Measurements from ENCODE around the gene IFT27. TPM values are rescaled to one million over a fixed set of nuclear protein-coding genes. Genes with fewer than 3 reads are reported as not detected.
A peak's percentile ranks its signal among the peaks of the same experiment; 100 is the strongest.
"Not testable (repeated sequence)": the region's sequence is repeated elsewhere in the genome, so short reads cannot be mapped to it uniquely, and the experiment has no call there.

The IFT27 gene
- total RNA-seq, 1 donor: 12.7 TPM

DNA sequence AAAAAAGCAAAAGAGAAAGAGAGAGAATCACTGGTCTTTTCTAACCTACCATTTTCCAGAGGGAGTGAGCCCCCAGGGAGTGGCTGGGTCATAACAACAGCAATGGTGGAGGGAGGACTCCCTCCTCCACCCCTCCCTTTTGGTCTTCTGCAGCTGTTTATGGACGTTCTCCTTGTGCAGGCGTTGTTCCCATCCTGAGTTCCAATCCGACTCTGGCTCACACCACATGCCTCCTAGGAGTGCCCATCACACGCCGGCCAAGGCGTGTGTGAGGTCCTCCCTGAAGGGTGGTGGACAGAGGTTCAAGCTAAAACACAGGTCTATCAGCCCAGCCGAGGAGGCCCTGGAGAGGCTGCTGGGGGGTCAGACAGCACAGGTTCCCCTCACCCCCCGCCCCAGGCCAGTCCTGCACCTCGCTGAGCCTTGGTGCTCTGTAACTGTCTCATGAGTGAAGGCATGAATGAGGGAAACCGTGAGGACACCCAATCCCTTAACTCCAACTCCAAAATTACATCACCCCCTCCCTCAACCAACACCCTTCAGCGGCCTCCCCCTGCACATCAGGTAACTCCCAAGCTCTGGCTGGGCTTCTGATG lies 29.4 kb downstream of the IFT27 start:
- DNase-seq (ENCODE audit: low read depth in 2 of 3, low spot score in 2 of 3): no peak

GRCh38 chr22:36745301-36745995 lies 30.5 kb downstream of the IFT27 start:
- no peak for DNase-seq (ENCODE audit: low read depth in 2 of 3, low spot score in 2 of 3)

GRCh38 chr22:36744791-36745190 lies 31.1 kb downstream of the IFT27 start:
- DNase-seq (ENCODE audit: low read depth in 2 of 3, low spot score in 2 of 3): no peak

- DNase-seq (ENCODE audit: low read depth in 2 of 3, low spot score in 2 of 3): no peak
These were observed 31.5 kb downstream of the IFT27 start for GRCh38 chr22:36744413-36744765.

DNA sequence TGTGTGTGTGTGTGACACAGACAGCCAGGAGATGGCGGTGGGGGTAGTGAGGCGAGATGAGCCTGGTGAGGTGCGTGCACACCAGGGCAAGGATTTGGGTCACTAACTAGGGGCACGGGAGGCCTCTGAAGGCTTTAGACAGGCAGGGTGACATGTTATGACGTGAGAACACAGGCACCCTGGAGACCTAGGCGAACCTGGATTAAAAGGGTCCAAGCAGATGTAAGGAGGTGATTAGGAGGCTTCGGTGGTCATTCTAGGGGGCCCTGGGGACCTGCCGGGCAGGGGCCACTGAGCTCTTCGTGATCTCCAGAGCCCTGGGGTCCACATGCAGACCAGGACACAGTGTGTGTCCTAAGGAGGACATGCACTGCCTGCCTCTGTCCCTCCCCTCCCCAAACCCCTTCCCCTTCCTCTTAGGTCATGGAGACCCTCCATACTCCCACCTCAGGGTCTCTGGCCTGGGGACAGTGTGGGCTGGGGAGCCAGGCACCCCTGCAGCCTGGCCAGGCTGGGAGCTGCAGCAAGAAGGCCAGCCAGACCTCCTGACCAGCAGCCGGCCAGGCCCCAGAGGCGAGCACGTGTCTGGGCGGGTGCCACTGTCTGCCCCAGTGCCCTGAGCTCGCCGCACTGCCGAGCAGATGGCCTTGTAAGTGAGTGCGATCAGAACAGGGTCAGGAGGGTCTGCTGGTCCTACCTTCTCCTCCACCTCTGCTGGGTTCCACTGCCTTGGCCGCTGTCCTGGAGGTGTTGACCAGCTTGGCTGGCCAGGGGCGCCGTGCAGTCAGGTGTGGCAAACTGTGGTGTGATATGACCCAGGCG lies 32.1 kb downstream of the IFT27 start:
- no peak for DNase-seq (ENCODE audit: low read depth in 2 of 3, low spot score in 2 of 3)

GRCh38 chr22:36743011-36743410 lies 32.9 kb downstream of the IFT27 start:
- DNase-seq (ENCODE audit: low read depth in 2 of 3, low spot score in 2 of 3): no peak

- no peak for DNase-seq (ENCODE audit: low read depth in 2 of 3, low spot score in 2 of 3)
These were observed 34.0 kb downstream of the IFT27 start for GRCh38 chr22:36741968-36742367.

GRCh38 chr22:36741204-36741793 lies 34.6 kb downstream of the IFT27 start:
- no peak for DNase-seq (ENCODE audit: low read depth in 2 of 3, low spot score in 2 of 3)

DNA sequence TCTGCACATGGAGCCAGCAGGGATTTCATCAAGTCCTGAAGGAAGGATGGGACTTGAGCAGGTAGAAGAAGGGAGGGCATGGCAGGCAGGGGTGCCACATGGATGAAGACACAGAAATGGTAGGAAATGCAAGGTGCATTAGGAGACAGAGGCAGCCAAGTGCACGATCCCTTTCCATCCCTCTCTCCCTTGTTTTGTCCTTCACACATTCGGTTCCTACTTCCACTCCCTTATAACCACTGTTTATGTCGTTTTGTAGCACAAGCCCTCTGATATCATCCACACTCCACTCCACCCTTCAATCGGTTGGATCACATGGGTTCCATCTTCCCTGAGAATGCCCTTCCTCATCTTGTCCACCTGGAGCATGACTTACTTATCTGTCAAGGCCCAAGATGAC lies 35.2 kb downstream of the IFT27 start:
- no peak for DNase-seq (ENCODE audit: low read depth in 2 of 3, low spot score in 2 of 3)

- DNase-seq (ENCODE audit: low read depth in 2 of 3, low spot score in 2 of 3): no peak
These were observed 36.7 kb downstream of the IFT27 start for GRCh38 chr22:36739185-36739584.

DNA sequence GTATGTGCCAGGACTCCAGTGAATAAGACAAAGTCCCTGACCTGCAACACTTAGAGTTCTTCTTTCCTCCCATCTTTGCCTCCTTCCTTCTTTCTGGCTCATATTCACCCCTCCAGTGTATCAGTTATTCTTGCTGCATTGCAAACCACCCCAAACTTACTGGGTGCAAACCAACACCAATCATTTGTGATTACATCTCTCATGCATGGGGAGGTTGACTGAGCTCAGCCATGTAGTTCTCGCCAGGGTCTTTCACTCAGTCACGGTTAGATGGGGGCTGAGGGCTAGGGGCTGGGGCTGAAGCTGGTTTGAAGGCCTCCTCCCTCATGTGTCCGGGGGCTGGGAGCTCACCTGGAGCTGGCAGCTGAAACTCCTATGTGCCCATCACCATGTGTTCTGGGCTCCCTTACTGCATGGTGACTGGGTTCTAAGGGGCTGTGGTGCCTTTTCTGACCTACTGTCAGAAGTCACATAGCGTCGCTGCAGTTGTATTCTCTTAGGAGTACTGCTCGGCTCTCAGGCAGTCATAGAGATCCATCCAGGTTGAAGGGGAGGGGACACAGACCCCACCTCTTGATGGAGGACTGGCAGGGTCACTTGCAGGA lies 37.4 kb downstream of the IFT27 start:
- DNase-seq (ENCODE audit: low read depth in 2 of 3, low spot score in 2 of 3): no peak

- DNase-seq (ENCODE audit: low read depth in 2 of 3, low spot score in 2 of 3): no peak
These were observed 38.1 kb downstream of the IFT27 start for GRCh38 chr22:36737776-36738175.

DNA sequence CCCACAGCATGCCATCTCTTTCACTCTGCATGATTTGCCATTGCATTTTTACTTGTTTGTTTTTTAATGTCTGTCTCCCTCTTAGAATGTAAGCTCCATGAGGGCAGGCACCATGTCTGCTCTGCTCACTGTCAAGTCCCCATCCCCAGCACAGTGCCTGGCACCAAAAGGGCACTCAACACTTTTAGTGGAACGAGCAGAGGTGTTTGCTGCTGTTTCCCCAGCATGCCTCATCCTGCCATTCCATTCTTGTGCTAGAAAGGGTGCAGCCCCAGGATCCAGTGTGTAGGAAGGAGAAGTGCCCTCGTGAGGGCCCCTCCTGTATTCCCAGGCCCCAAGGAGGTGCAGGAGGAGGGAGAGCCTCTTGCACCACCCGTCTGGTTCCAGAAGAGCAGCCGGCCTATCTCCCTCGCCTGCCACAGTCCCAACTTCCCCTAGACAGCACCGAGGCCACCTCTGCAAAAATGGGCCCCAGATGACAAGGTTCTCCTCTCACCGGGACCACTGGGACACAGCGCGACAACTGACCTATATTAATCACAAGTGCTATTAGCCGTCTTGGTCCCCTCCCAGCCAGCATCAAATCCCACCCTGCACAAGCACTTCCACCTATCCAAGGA lies 39.1 kb downstream of the IFT27 start:
- no peak for DNase-seq (ENCODE audit: low read depth in 2 of 3, low spot score in 2 of 3)

DNA sequence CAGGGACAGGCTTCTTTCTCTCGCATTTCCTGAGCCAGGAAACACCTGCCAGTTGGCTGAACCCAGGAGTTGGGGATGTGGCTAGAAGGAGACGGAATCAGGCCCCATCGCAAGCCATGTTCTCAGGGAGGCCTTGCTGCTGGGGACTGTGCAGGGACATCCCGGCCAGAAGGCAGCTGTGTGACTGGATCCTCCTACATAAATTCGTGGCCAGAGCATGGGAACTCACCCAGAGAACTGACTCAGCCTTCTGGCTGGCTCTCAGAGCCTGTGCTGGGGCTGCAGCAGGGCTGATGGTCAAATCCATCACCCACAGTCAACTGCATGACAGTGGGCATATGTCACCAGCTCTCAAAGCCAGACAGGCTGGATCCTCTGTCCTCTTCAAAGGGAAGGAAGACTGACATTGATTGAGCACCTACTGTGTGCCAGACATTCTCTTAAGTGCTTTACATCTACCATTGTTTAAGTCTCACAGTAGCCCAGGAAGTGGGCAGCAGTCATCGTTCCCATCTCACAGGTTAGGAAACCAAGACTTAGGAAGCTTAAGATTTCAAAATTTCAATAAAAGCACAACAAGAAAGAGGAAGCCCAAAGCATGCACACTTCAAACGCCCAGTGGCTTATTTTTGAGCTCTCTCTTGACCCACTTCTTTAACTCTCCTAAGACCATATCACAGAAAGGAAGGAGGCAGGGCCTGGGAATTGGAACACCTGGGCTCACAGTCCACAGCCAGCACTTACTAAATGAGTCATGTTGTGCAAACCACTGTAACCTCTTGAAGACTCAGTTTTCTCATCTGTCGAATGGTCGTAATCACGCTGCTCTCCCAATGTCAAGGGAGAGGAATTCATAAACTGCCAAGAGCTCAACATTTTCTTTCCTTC lies 41.5 kb downstream of the IFT27 start:
- peak in 1 of 3 donors; percentile 13 for DNase-seq (ENCODE audit: low read depth in 2 of 3, low spot score in 2 of 3)

DNA sequence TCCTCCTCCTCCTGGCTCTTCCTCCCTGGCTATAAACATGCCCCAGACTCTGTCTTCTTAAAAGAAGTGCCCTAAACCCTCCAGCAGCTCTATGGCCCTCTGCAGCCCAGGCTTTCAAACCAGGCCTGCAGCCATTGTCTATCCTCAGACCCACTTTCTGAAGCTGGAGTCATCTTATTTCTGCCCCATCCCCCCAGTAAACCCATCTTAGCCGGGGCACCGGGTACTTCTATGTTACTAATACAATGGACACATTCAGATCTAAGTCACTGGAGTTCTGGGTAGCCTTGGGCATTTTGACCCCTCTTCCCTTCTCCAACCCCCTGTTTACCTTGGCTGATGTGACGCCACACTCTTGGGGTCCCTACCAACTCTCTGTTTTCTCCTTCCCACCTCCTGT lies 42.6 kb downstream of the IFT27 start:
- DNase-seq (ENCODE audit: low read depth in 2 of 3, low spot score in 2 of 3): no peak

GRCh38 chr22:36732609-36733008 lies 43.3 kb downstream of the IFT27 start:
- DNase-seq (ENCODE audit: low read depth in 2 of 3, low spot score in 2 of 3): no peak

- DNase-seq (ENCODE audit: low read depth in 2 of 3, low spot score in 2 of 3): no peak
These were observed 44.0 kb downstream of the IFT27 start for GRCh38 chr22:36731916-36732315.

DNA sequence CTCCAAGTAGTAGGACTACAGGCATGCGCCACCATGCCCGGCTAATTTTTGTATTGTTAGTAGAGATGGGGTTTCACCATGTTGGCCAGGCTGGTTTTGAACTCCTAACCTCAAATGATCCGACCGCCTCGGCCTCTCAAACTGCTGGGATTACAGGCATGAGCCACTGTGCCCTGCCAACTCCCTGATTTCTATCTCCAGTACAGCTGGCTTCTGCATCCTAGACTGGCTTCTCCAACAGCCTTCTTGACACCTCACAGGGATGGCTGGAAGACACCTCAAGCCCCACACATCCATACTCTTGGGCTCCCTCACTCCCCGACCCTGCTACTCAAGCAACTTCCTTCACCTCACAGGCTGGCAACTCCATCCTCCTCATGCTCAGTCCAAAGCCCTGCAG lies 44.6 kb downstream of the IFT27 start:
- not testable (repeated sequence) for DNase-seq (ENCODE audit: low read depth in 2 of 3, low spot score in 2 of 3)

DNA sequence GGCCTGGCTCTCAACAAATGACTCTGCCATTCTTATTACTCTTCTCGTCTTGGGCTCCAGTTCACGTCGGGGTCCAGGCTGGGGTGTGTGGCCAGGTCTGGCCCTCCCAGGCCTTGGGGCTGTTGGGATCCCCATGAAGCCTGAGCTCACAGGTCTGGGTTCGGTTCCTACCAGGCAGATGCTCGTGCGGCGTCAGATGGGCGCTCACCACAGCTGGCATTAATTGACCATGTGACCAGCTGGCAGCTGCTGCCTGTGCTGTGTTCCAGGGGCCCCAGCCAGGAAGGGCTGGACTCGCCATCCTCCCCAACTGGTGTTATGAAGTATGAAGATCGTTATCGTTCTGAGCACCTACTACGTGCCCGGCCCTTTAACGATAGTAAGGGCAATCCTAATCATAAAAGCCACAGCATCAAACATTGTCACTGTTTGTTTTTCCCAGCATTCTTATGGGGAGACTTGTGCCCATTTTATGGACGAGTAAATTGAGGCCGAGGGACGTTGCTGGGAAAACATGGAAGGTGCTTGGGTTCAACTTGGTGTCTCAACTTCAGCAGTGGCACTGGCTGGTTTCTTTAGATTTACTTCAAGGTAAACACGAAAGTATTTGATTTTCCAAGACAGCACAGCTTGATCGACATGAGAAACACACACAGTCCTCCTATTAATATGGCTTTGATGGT lies 45.6 kb downstream of the IFT27 start:
- no peak for DNase-seq (ENCODE audit: low read depth in 2 of 3, low spot score in 2 of 3)

All from hematopoietic multipotent progenitor cell (in vitro differentiated cells).